Activated T-cell treated with anti-CD3 and anti-CD28 coated beads for 48 hours (primary cell): ENCODE results near the gene NT5M.

Experiments used
- DNase-seq: peaks from one replicate; pipeline ENCODE4 v3.0.0-alpha.2; 2020; ENCODE audit warnings: low read depth

The NT5M gene

DNA sequence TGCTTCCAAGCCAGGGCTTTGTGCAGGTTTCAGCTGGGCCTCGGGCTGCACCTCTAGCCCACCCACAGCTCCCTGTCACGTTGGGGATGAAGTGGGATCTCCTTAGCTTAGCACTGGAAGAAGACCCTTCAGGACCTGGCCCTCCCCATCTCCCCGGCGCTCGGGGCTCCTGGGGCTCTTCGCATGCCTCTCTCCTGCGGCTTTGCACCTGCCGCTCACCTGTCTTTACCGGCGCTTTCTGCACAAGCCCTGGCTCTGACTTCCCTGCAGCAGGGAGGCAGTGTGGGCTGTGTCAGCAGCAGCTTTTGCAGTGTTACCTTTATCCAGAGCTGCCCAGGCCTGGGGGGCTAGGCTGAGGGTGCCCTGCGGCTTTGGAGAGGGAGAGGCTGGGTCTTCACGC is 52.3 kb downstream of the NT5M start:
- no peak for DNase-seq

DNA sequence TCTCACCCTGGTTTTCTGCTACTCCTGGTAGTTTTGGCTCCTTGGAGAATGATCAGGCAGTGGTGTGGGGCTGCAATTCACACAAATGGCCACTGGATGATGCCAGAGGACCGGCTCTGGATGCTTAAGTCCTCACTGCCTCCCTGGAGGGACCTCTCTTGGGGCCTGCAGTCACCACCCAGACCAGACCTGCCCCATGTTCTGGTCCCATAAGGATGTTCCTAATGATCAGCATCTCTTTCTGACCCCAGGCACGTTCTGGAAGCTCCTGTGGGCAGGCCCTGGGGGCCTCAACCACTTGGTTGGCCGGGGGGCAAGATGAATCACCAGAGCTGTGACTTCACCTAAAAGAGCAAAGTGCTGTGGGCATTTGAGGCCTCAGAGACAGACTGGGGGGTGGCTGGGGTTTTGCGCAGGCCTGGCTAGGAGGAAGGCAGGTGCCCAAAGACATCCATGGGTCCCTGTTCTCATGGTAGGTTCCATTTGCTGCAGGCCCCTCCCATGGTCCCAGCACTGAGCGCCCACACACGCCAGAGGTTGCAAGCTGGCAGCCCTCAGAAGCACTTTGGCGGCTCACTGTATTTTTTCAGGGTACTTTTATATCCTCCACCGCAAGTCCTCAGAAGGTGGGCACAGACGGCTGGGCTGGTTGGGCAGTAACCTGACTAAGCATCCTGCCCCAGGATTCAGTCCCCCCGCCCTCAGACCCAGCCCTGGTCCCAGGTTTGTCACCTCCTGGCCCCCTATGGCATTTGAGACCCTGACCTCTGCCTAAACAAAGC is 53.2 kb downstream of the NT5M start:
- DNase-seq: peak; percentile 60

GRCh38 chr17:17356931-17357270 is 53.7 kb downstream of the NT5M start:
- DNase-seq: no peak

DNA sequence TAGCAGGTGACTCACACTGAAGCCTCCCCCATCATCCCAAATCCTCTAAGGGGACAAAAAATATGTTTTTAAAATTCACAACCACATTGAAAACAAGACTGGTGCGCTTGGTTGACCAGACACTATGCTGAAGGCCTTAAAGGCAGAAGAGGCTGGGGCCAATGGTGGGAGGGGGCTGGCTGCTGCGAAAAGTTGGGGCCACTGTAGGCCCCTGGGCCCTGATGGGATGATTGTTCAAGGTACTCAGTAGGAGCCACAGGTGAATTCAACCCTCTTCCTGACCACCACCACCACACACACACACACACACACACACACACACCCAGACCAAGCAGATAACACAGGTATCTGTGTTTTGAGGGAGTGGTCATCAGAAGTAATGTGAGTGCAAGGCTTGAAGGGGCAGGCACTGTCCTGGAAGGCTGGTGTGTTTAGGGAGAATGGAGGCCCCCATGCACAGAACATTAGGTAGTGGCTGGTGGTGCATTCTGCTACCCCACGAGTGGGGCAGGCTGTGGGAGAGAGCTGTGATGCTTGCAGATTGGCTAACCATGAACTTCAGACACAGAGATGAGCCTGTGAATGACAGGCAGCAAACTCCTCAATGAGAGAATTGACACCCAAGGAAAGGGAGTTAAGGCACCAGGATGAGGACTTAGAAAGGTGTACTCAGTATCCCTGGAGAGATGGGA is 55.0 kb downstream of the NT5M start:
- no peak for DNase-seq

GRCh38 chr17:17358866-17359265 is 55.7 kb downstream of the NT5M start:
- DNase-seq: no peak

GRCh38 chr17:17359271-17359670 is 56.1 kb downstream of the NT5M start:
- DNase-seq: no peak

DNA sequence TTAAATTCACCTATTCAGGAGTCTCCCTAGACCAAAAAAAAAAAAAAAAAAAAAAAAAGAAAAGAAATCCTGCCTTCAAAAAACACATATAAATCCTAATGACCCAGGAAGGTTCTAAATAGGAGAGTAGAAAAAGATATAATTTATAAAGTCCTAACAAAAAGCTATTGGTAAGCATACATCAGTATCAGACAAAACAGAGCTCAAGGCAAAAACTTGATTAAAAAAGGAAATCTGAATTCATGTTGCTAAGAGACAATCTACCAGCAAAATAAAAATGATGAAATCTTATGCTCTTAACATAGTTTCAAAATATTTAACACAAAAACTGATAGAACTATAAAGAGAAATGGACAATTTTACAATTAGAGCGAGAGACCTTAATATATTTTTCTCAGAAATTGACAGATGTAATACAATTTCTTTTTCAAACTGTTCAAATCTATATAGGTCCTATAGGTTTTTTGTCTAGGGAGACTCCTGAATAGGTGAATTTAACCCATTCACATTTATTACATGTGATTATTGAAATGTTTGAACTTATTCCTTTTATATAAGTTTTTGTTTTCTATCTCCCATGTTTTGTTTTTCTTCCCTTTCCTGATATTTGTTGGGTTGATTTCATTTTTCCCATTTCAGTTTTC is 57.0 kb downstream of the NT5M start:
- DNase-seq: no peak

DNA sequence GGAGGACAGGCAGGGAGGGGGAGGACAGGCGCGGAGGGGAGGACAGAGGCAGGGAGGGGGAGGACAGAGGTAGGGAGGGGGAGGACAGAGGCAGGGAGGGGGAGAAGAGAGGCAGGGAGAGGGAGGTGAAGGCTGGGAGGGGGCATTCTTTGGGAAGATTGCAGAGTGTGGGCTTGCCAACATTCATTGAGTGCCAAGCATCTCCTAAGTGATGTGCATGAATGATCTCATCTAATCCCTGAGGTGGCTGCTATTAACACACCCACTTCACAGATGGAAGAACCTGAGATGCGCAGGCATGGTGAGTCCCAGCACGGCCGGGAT is 58.3 kb downstream of the NT5M start:
- no peak for DNase-seq

- no peak for DNase-seq
Observed at GRCh38 chr17:17361867-17362539, 58.8 kb downstream of the NT5M start.

- no peak for DNase-seq
Observed at GRCh38 chr17:17362540-17362930, 59.4 kb downstream of the NT5M start.

GRCh38 chr17:17363638-17364337 is 60.6 kb downstream of the NT5M start:
- DNase-seq: no peak

DNA sequence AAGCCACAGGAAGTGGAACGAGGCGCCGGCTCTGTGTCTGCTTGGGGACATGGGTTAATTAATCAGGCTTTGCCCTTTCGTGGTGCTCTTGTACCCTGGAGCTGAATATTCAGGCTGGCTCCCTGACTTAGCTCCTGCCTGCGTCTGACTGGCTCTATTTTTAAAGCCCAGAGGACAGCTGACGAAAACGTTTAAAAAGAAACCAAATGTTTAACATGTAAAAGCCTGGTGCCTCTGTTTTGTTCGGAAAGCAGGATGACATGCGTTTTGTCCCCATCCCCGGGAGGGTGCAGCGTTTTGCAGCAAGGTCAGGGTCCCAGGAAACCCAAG is 61.1 kb downstream of the NT5M start:
- no peak for DNase-seq

GRCh38 chr17:17365476-17366110 is 62.4 kb downstream of the NT5M start:
- no peak for DNase-seq

GRCh38 chr17:17366235-17366634 is 63.1 kb downstream of the NT5M start:
- no peak for DNase-seq

DNA sequence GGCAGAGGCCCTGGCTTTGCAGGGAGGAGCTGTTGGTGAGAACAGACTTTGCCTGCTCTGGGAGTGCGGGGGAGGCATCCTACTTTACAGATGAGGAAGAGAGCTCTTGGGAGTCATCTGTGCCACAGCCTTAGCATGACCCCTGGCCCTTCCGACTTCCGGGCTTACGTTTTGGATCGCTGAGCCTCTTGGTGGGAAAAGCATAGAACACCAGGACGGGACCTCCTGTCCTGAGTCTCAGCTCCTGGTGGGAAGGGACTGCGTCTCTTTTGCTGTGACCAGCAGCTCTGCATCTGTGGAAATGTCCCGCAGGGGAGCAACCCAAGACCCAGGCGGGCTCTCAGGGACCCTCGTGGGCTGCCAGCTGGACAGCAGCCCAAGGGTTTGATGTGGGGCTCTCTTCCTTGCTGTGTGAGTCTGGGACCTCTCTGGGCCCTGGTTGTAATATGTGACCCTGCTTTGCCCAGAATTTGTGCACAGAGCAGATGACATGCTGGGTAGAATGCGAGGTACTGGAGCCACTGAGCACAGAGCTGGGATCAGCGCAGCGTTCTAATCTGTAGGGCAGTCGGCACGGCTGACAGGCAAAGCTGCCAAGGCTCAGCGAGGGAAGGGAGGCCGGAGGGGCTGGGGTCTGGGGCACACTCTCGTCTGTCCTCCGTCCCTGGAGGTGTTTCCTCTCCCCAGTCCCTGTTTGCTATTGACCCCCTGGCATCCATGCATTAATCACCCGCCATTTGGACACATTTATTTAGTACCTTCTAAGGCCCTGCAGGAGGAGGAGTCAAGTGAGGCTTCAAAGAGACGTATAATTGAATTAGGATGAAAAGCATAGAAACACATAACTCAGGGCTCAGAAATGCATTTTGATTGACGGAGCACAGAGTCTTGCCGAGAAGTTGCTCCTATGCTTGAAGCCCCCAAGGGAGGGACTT is 64.0 kb downstream of the NT5M start:
- DNase-seq: no peak

GRCh38 chr17:17367931-17368330 is 64.8 kb downstream of the NT5M start:
- DNase-seq: no peak

GRCh38 chr17:17370711-17371110 is 67.5 kb downstream of the NT5M start:
- no peak for DNase-seq

GRCh38 chr17:17372856-17373520 is 69.8 kb downstream of the NT5M start:
- no peak for DNase-seq

GRCh38 chr17:17375841-17376240 is 72.7 kb downstream of the NT5M start:
- no peak for DNase-seq

- DNase-seq: no peak
Observed at GRCh38 chr17:17376362-17376761, 73.2 kb downstream of the NT5M start.
